Caco-2 (cell line): ENCODE data around the gene DYRK1B. TPM values are rescaled to one million over a fixed set of nuclear protein-coding genes. Genes with fewer than 3 reads are reported as not detected.

ENCODE experiments used
- BruUV-seq: library from RNA; stranded (reverse); fragments of 400-500 nt; replicated peaks from 2 replicates; lab custom pipeline; 2021; lab: Mats Ljungman, UMichigan
- CTCF ChIA-PET: fragments of 300-600 bp; sonication (Branson Sonifier 250); formaldehyde crosslinking; loops from one replicate; lab custom pipeline; 2022; ENCODE audit warnings: antibody characterized with exemption; lab: Charles Lee
- POLR2A ChIA-PET: fragments of 300-600 bp; sonication (Branson Sonifier 250); formaldehyde crosslinking; loops from one replicate; lab custom pipeline; 2022; ENCODE audit warnings: antibody characterized with exemption; lab: Charles Lee
- DNase-seq, 2 experiments: peaks; one replicate each; pipeline versions ENCODE4 v3.0.0 to v3.0.0-alpha.2; 2020 to 2022
- H3K27me3 ChIP-seq: replicated peaks from 2 replicates; pipeline ENCODE4 v1.6.0; 2011; ENCODE audit warnings: low read length; ENCODE audit not compliant: control insufficient read depth, insufficient read depth
- H3K36me3 ChIP-seq: 2 replicates; pipeline ENCODE4 v1.5.1; 2011; ENCODE audit warnings: low read length; ENCODE audit not compliant: control insufficient read depth, insufficient read depth
- H3K4me1 ChIP-seq: fragments of 250-450 bp; sonication (Bioruptor Pico); 2 replicates; pipeline ENCODE4 v1.5.1; 2020; ENCODE audit warnings: mild to moderate bottlenecking
- H3K4me3 ChIP-seq: 2 replicates; pipeline ENCODE4 v1.5.1; 2011; ENCODE audit warnings: low read depth, mild to moderate bottlenecking, control low read depth, low read length
- H3K9me3 ChIP-seq: fragments of 250-450 bp; sonication (Bioruptor Pico); 2 replicates; pipeline ENCODE4 v1.5.1; 2020; ENCODE audit warnings: mild to moderate bottlenecking, moderate library complexity
- H3K27ac Mint-ChIP-seq: one replicate; pipeline ENCODE4 v1.8.0; 2022; ENCODE audit warnings: mixed read lengths; ENCODE audit not compliant: unreplicated experiment
- H3K27me3 Mint-ChIP-seq: one replicate; pipeline ENCODE4 v1.8.0; 2022; ENCODE audit warnings: mixed read lengths; ENCODE audit not compliant: insufficient read depth, unreplicated experiment
- H3K36me3 Mint-ChIP-seq: one replicate; pipeline ENCODE4 v1.8.0; 2022; ENCODE audit warnings: mild to moderate bottlenecking, mixed read lengths; ENCODE audit not compliant: insufficient read depth, unreplicated experiment
- H3K4me1 Mint-ChIP-seq: one replicate; pipeline ENCODE4 v1.8.0; 2022; ENCODE audit warnings: low read depth, mixed read lengths; ENCODE audit not compliant: unreplicated experiment
- H3K4me3 Mint-ChIP-seq: one replicate; pipeline ENCODE4 v1.8.0; 2022; ENCODE audit warnings: mild to moderate bottlenecking, moderate library complexity, mixed read lengths; ENCODE audit not compliant: unreplicated experiment
- H3K9me3 Mint-ChIP-seq: one replicate; pipeline ENCODE4 v1.8.0; 2022; ENCODE audit warnings: mixed read lengths; ENCODE audit not compliant: unreplicated experiment
- CTCF ChIP-seq, 2 experiments: fragments of 200-600 bp in 1 of 2; IDR thresholded peaks; 1 replicate in 1 of 2; 2 replicates in 1 of 2; pipeline versions ENCODE4 v1.5.1 to v1.8.0; 2011 to 2022; ENCODE audit warnings: antibody characterized with exemption in 1 of 2, control low read depth in 1 of 2, inconsistent platforms in 1 of 2, low read depth in 1 of 2, low read length in 1 of 2, mild to moderate bottlenecking in 1 of 2, moderate library complexity in 1 of 2; ENCODE audit not compliant: insufficient read depth in 1 of 2, severe bottlenecking in 1 of 2, unreplicated experiment in 1 of 2
- intact Hi-C: fragments of 100-400 bp; cut with micrococcal nuclease; formaldehyde crosslinking; loops from one replicate; pipeline ENCODE4 v1.10.0; 2022; ENCODE audit not compliant: unreplicated experiment
- microRNA-seq: library from miRNA; unstranded; fragments of <30 nt; microRNA quantifications from one replicate; pipeline ENCODE4 v1.2.0, GENCODE V29; 2022
- total RNA-seq: library from RNA; stranded (reverse); gene quantifications from 2 replicates; pipeline ENCODE4 v1.2.3, GENCODE V29; 2022

The DYRK1B gene
- total RNA-seq, 1 experiment from 2014 or later: 5.4 TPM

- Mint-ChIP-seq H3K4me1 (no peaks in the 10 kb centered on the region), H3K9me3 (peaks cover 11% of the 10 kb centered on the region), H3K27ac (no peak overlapping the region), H3K4me3 (no peak overlapping the region), H3K36me3 (no peaks in the 10 kb centered on the region), H3K27me3 (peaks cover 13% of the 10 kb centered on the region)
- Histone ChIP-seq H3K4me3 (no peak overlapping the region), H3K9me3 (peaks cover 13% of the 10 kb centered on the region), H3K27me3 (no peaks in the 10 kb centered on the region; the same call in 1 of the 2 replicates), H3K4me1 (no peaks in the 10 kb centered on the region), H3K36me3 (no peaks in the 10 kb centered on the region)
- no peak for TF ChIP-seq CTCF (IDR thresholded peaks at IDR 0.05; ENCODE audit: insufficient read depth in 1 of 2, low read depth in 1 of 2, low read length in 1 of 2, severe bottlenecking in 1 of 2, unreplicated experiment in 1 of 2)
- no peak for DNase-seq
- POLR2A ChIA-PET: no interaction called here
- CTCF ChIA-PET: no interaction called here
- intact Hi-C loops: no loop called here
- no TSS peak for BruUV-seq
These were observed 45.7 kb downstream of the DYRK1B start for GRCh38 chr19:39788244-39788643.

- no peaks in the 10 kb centered on the region for H3K9me3 Mint-ChIP-seq
- no peak for TF ChIP-seq CTCF (IDR thresholded peaks at IDR 0.05; ENCODE audit: insufficient read depth in 1 of 2, low read depth in 1 of 2, low read length in 1 of 2, severe bottlenecking in 1 of 2, unreplicated experiment in 1 of 2)
- H3K4me1 Mint-ChIP-seq: no peaks in the 10 kb centered on the region
- no peak for DNase-seq
- ChIA-PET CTCF (no interaction called here), POLR2A (no interaction called here)
- no peak overlapping the region for H3K4me3 Mint-ChIP-seq
- Histone ChIP-seq H3K4me3 (no peak overlapping the region), H3K9me3 (no peaks in the 10 kb centered on the region), H3K27me3 (no peaks in the 10 kb centered on the region; the same call in 1 of the 2 replicates), H3K36me3 (no peaks in the 10 kb centered on the region), H3K4me1 (no peaks in the 10 kb centered on the region)
- H3K27me3 Mint-ChIP-seq: peaks cover 23% of the 10 kb centered on the region
- H3K36me3 Mint-ChIP-seq: no peaks in the 10 kb centered on the region
- no TSS peak for BruUV-seq
- intact Hi-C loops: no loop called here
- no peak overlapping the region for H3K27ac Mint-ChIP-seq
These were observed 53.1 kb downstream of the DYRK1B start for GRCh38 chr19:39780894-39781293.

GRCh38 chr19:39778763-39779162 lies 55.2 kb downstream of the DYRK1B start, which contains the start of gene LEUTX:
Gene LEUTX (plus strand): TSS chr19:39778854. CDS start chr19:39778921, 67 bp downstream.
- peaks cover 5% of the 10 kb centered on the region; the same call in 1 of the 2 replicates for H3K4me1 ChIP-seq
- CTCF ChIA-PET: no interaction called here
- no peak for TF ChIP-seq CTCF (IDR thresholded peaks at IDR 0.05; ENCODE audit: insufficient read depth in 1 of 2, low read depth in 1 of 2, low read length in 1 of 2, severe bottlenecking in 1 of 2, unreplicated experiment in 1 of 2)
- no peaks in the 10 kb centered on the region for H3K9me3 ChIP-seq
- H3K4me3 ChIP-seq: no peak within 1 kb of the TSS
- POLR2A ChIA-PET: no interaction called here
- Mint-ChIP-seq H3K4me1 (no peaks in the 10 kb centered on the region), H3K27me3 (peaks cover 17% of the 10 kb centered on the region), H3K27ac (no peak within 1 kb of the TSS), H3K9me3 (no peaks in the 10 kb centered on the region), H3K4me3 (no peak within 1 kb of the TSS), H3K36me3 (no peaks in the 10 kb centered on the region)
- no TSS peak for BruUV-seq
- no peaks in the 10 kb centered on the region for H3K27me3 ChIP-seq
- H3K36me3 ChIP-seq: no peaks in the 10 kb centered on the region
- no peak for DNase-seq
- intact Hi-C loops: no loop called here

Small RNA genes lying within 50 kb of the gene (microRNA-seq; reads per million reads assigned to microRNA genes)
- gene MIR6719: not detected

Other genes starting within 250 kb of the DYRK1B start
- not detected in 2 replicates for gene LGALS13, start 231.6 kb downstream of the DYRK1B start, total RNA-seq
- not detected in 2 replicates for gene LGALS16, start 178.2 kb downstream of the DYRK1B start, total RNA-seq
- 1.2 and 2.4 TPM in 2 replicates for gene LGALS14, start 129.7 kb downstream of the DYRK1B start, total RNA-seq
- gene CLC, start 96.1 kb downstream of the DYRK1B start, total RNA-seq: not detected in 2 replicates
- not detected in 2 replicates for gene LEUTX, start 55.3 kb downstream of the DYRK1B start, total RNA-seq
- gene FBL, start 12.2 kb upstream of the DYRK1B start, total RNA-seq: 374 and 411 TPM in 2 replicates
- 0.16 and 0.26 TPM in 2 replicates for gene FCGBP, start 100.5 kb upstream of the DYRK1B start, total RNA-seq
- 183 and 196 TPM in 2 replicates for gene PSMC4, start 137.0 kb upstream of the DYRK1B start, total RNA-seq
- 0.98 and 1.0 TPM in 2 replicates for gene ZNF546, start 162.9 kb upstream of the DYRK1B start, total RNA-seq
- 27.5 and 32.2 TPM in 2 replicates for gene ZNF780B, start 222.1 kb upstream of the DYRK1B start, total RNA-seq